COLO668 (cell line): ENCODE results near the gene LRRC23.

Source experiments
- DNase-seq: peaks from one replicate; lab custom pipeline; 2025; ENCODE audit not compliant: unreplicated experiment; lab: John Stamatoyannopoulos, UW

Gene LRRC23

DNA sequence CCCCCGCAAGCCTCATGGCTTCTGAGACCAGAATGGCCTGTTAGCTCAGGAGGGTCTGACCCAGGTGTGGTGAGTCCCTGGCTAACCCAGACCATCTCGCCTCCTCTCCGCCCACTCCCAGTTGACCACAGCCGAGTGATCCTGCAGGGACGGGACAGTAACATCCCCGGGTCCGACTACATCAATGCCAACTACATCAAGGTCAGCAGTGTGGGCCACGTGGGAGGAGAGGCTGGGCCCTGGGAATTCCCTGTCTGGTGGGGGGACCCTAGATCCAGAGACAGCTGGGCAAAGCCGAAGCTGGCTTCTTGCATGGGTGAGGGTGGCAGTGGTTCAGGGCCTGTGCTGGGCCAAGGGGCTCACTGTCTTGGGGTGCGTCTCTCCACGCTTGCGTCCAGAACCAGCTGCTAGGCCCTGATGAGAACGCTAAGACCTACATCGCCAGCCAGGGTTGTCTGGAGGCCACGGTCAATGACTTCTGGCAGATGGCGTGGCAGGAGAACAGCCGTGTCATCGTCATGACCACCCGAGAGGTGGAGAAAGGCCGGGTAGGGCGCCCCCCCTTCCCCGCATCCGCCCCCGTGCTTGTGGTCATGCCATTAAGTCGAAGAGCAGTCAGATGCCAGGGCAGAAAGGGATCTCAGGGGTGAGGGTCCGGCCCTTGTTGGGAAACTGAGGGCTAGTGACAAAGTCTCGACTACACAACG lies 51.6 kb downstream of the LRRC23 start:
- no peak for DNase-seq

- no peak for DNase-seq
These were observed 52.6 kb downstream of the LRRC23 start for GRCh38 chr12:6957151-6957701.

DNA sequence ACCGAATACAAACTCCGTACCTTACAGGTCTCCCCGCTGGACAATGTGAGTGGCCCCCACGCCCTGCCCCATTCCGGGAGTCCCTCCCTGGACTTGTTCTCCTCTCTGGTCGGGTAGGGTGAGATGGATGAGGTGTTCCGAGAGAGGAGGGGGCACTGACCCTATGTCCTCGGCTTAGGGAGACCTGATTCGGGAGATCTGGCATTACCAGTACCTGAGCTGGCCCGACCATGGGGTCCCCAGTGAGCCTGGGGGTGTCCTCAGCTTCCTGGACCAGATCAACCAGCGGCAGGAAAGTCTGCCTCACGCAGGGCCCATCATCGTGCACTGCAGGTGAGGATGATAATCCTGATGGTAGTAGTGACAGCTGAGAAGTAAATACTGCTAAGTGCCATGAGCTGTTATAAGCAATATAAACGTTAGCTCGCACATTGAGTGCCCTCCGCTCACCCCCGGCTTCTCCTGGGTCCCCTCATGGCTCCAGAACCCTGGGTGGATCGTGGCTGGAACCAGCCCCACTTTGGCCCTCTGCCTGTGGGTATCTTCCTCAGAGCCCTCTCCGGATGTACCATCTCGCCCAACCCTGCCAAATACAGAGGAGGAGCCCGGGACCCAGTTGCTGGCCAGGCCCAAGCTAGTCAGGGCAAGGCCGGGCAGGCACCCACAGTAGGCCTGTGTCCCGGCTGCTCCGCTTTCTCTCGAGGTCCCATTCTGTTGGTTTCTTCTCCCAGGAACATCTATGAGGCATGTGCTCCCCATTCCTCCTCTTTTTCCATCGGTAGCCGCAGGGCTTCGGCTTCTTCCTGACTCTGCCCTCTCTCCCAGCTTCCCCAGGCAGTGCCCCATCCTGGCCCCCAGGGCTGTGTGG lies 53.4 kb downstream of the LRRC23 start:
- no peak for DNase-seq

DNA sequence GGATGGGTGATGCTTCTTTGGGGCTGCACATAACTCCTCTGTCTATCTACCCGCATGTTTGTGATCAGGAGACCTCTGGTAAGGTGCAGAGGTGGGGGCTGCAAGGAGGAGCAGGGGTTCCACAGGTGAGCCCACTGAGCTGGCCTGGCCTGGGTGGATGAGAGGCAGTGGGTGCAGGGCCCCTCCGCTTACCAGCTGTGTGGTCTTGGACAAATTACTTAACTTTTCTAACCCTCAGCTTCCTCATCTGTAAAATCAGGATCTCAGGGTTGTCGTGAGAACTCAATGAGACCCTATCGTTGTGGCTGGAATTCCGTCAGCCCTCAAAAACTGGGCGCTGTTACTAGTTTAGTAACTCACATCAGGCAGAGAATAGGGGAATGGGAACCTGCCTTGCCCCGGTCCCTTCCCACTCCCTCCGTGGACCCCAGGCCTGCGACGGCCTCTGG lies 54.0 kb downstream of the LRRC23 start:
- no peak for DNase-seq

- DNase-seq = no peak
These were observed 54.6 kb downstream of the LRRC23 start for GRCh38 chr12:6959058-6959804.

- no peak for DNase-seq
These were observed 55.4 kb downstream of the LRRC23 start for GRCh38 chr12:6959805-6960592.

DNA sequence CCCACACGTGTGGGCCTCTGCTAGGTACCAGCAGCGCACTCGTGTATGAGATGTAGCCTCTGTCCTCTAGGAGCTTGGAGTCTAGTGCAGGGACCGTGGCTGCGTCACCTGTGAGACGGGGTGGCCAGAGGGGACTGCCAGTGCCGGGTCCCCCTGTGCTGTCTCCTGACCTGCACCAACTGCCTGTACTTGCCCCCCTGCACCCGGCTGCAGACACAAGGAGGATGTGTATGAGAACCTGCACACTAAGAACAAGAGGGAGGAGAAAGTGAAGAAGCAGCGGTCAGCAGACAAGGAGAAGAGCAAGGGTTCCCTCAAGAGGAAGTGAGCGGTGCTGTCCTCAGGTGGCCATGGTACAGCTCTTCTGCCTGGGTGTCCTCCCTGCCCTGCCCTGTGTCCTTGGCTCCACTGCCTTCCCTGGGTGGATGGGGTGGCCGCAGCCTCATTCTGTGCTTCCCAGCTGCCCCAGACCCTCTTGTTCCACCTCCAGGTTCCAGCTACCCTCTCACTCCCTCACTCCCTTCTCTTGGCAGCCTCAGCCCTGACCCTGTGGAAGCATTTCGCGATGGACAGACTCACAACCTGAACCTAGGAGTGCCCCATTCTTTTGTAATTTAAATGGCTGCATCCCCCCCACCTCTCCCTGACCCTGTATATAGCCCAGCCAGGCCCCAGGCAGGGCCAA lies 56.1 kb downstream of the LRRC23 start:
- no peak for DNase-seq

- peak; percentile 64 for DNase-seq
These were observed 56.7 kb downstream of the LRRC23 start for GRCh38 chr12:6961278-6961694.

GRCh38 chr12:6961695-6962284 lies 57.2 kb downstream of the LRRC23 start:
- peak; percentile 85 for DNase-seq

- DNase-seq = peak; percentile 85
These were observed 57.8 kb downstream of the LRRC23 start for GRCh38 chr12:6962285-6963015.

DNA sequence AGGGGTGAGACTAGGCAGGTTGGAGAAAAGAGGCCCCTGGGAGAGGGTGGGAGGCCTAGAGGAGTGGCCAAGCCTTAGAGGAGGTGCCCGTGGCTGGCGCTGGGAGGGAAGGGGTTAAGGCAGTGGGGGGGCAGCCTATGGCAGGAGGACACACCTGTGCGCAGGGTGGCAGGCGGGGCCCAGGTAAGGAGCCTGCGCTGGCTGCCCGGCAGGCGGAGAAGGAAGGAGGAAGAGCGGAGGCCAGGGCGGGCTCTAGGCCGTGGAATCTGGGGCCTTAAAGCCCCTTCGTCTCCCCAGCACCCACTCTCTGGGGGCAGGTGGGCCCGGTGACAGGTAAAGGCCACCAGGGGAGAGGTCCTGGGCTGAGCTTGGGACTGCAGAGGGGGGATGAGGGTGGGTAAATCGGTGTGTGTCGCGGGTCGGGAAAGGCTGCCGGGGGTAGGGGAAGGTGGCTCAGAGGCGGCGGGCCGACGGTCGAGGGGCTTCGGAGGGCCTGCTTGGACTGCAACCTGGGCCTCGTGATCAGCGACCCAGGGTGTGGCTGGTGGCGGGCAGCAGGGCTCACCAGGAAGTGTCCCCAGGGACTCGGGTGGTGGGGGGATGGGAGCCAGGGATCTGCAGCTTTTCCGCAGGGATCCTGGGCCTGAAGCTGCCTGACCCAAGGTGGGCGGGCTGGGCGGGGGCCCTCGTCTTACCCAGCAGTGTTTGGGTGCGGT lies 58.6 kb downstream of the LRRC23 start:
- peak; percentile 92 for DNase-seq
